ENCODE data around the gene YAP1.

The YAP1 gene

GRCh38 chr11:102194257-102194656 is 84.0 kb downstream of the YAP1 start:
- no peak overlapping the region for H3K27ac ChIP-seq (replicated peaks)
- H3K4me3 ChIP-seq (replicated peaks; ENCODE audit: insufficient read depth, low read length) = no peak overlapping the region
- no peak for DNase-seq (ENCODE audit: low read depth in 1 of 2, low spot score in 1 of 2)
- TF ChIP-seq REST (IDR thresholded peaks at IDR 0.05; ENCODE audit: insufficient replicate concordance, low read depth) (no peak), CTCF (IDR thresholded peaks at IDR 0.05; ENCODE audit: insufficient read depth, low read length) (no peak), GABPA (IDR thresholded peaks at IDR 0.05; ENCODE audit: low read depth) (no peak), SPI1 (IDR thresholded peaks at IDR 0.05; ENCODE audit: borderline replicate concordance, low read depth) (no peak), POLR2AphosphoS5 (IDR thresholded peaks at IDR 0.05; ENCODE audit: low read depth) (no peak)
- no peaks in the 10 kb centered on the region for H3K27me3 ChIP-seq (ENCODE audit: insufficient read depth, poor library complexity, severe bottlenecking)

DNA sequence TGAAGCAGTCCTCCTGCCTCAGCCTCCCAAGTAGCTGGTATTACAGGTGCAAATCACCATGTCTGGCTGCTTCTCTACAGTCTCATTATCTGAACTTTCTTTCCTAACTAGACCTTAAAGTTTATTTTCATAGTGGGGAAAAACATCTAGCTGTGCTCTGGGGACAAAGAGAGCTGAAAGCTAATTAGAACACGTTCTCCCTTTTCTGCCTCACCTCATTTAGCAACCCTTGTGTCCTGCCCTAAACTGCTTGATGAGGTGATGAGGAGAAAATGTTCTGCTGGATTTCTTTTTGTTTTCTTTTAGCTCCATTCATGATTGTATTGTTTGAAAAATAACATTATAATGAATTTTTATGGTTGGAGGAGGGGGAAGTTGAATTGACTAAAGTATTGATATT is 84.7 kb downstream of the YAP1 start:
- no peak for DNase-seq (ENCODE audit: low read depth in 1 of 2, low spot score in 1 of 2)
- TF ChIP-seq REST (IDR thresholded peaks at IDR 0.05; ENCODE audit: insufficient replicate concordance, low read depth) = no peak
- Histone ChIP-seq H3K27ac (replicated peaks) (no peak overlapping the region), H3K27me3 (ENCODE audit: insufficient read depth, poor library complexity, severe bottlenecking) (no peaks in the 10 kb centered on the region), H3K4me3 (replicated peaks; ENCODE audit: insufficient read depth, low read length) (no peak overlapping the region)

DNA sequence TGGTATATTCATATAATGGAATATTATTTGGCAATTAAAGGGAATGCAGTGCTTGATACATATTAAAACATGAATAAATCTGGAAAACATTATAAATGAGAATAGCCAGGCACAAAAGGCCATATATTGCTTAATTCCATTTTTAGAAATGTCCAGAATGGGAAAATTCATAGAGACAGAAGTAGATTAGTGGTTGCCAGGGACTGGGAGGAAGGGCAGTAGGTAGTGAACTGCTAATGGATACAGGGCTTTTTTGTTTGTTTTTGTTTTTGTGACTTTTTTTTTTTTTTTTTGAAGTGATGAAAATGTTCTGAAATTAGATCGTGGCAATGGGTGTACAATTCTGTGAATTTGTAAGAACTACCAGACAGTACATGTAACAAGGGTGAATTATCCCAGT is 86.1 kb downstream of the YAP1 start:
- no peak for TF ChIP-seq POLR2AphosphoS5 (IDR thresholded peaks at IDR 0.05; ENCODE audit: low read depth)
- no peak for TF ChIP-seq GABPA (IDR thresholded peaks at IDR 0.05; ENCODE audit: low read depth)
- TF ChIP-seq SPI1 (IDR thresholded peaks at IDR 0.05; ENCODE audit: borderline replicate concordance, low read depth) = no peak
- TF ChIP-seq CTCF (IDR thresholded peaks at IDR 0.05; ENCODE audit: insufficient read depth, low read length) = no peak
- no peak for TF ChIP-seq REST (IDR thresholded peaks at IDR 0.05; ENCODE audit: insufficient replicate concordance, low read depth)

GRCh38 chr11:102196816-102197215 is 86.6 kb downstream of the YAP1 start:
- Histone ChIP-seq H3K4me3 (replicated peaks; ENCODE audit: insufficient read depth, low read length) (no peak overlapping the region), H3K27me3 (ENCODE audit: insufficient read depth, poor library complexity, severe bottlenecking) (no peaks in the 10 kb centered on the region), H3K27ac (replicated peaks) (no peak overlapping the region)
- no peak for TF ChIP-seq REST (IDR thresholded peaks at IDR 0.05; ENCODE audit: insufficient replicate concordance, low read depth)
- TF ChIP-seq POLR2AphosphoS5 (IDR thresholded peaks at IDR 0.05; ENCODE audit: low read depth) = no peak
- no peak for TF ChIP-seq CTCF (IDR thresholded peaks at IDR 0.05; ENCODE audit: insufficient read depth, low read length)
- TF ChIP-seq SPI1 (IDR thresholded peaks at IDR 0.05; ENCODE audit: borderline replicate concordance, low read depth) = no peak
- no peak for TF ChIP-seq GABPA (IDR thresholded peaks at IDR 0.05; ENCODE audit: low read depth)
- no peak for DNase-seq (ENCODE audit: low read depth in 1 of 2, low spot score in 1 of 2)

More for the DNA sequence above, 86.1 kb downstream of the YAP1 start:
- no peak overlapping the region for H3K27ac ChIP-seq (replicated peaks)
- no peaks in the 10 kb centered on the region for H3K27me3 ChIP-seq (ENCODE audit: insufficient read depth, poor library complexity, severe bottlenecking)
- no peak for DNase-seq (ENCODE audit: low read depth in 1 of 2, low spot score in 1 of 2)
- H3K4me3 ChIP-seq (replicated peaks; ENCODE audit: insufficient read depth, low read length) = no peak overlapping the region

All from HL-60 (cell line).